PC-3 (cell line): ENCODE data around the gene GLO1. TPM values are rescaled to one million over a fixed set of nuclear protein-coding genes. Genes with fewer than 3 reads are reported as not detected.

ENCODE experiments used
- ATAC-seq: fragments of 200-7000 bp; cut with Tn5 transposase; 2 replicates; pipeline ENCODE4 v1.9.1; 2020; ENCODE audit warnings: mild to moderate bottlenecking, moderate library complexity
- BruUV-seq: library from RNA; stranded (reverse); fragments of 400-500 nt; replicated peaks from 2 replicates; lab custom pipeline; 2021; lab: Mats Ljungman, UMichigan
- CTCF ChIA-PET: fragments of 300-600 bp; sonication (Branson Sonifier 250); formaldehyde crosslinking; loops from one replicate; lab custom pipeline; 2022; ENCODE audit warnings: antibody characterized with exemption; lab: Charles Lee
- POLR2A ChIA-PET: fragments of 300-600 bp; sonication (Branson Sonifier 250); formaldehyde crosslinking; loops from one replicate; lab custom pipeline; 2022; ENCODE audit warnings: antibody characterized with exemption; ENCODE audit not compliant: unreplicated experiment; lab: Charles Lee
- DNase-seq: peaks from one replicate; pipeline ENCODE4 v3.0.0-alpha.2; 2015
- H2AFZ ChIP-seq: fragments of 300-600 bp; sonication (generic); 2 replicates; pipeline ENCODE4 v1.6.0; 2016; ENCODE audit warnings: antibody characterized with exemption, low read length
- H3F3A ChIP-seq: fragments of 300-600 bp; sonication (generic); one replicate; pipeline ENCODE4 v1.6.0; 2017; ENCODE audit warnings: antibody characterized with exemption, low read length, control low read depth, mild to moderate bottlenecking; ENCODE audit not compliant: unreplicated experiment
- H3K27ac ChIP-seq: fragments of 300-600 bp; sonication (generic); 2 replicates; pipeline ENCODE4 v1.5.1; 2016; ENCODE audit warnings: mild to moderate bottlenecking, low read length
- H3K27me3 ChIP-seq: fragments of 300-600 bp; sonication (generic); 2 replicates; pipeline ENCODE4 v1.6.1; 2016; ENCODE audit warnings: low read length, mixed read lengths
- H3K36me3 ChIP-seq: fragments of 300-600 bp; sonication (generic); 2 replicates; pipeline ENCODE4 v1.6.1; 2016; ENCODE audit warnings: low read depth, mixed run types, low read length, mixed read lengths
- H3K4me1 ChIP-seq: fragments of 300-600 bp; sonication (generic); 2 replicates; pipeline ENCODE4 v1.5.1; 2016; ENCODE audit warnings: low read length; ENCODE audit not compliant: insufficient read depth
- H3K4me2 ChIP-seq: fragments of 300-600 bp; sonication (generic); 2 replicates; pipeline ENCODE4 v1.6.0; 2016; ENCODE audit warnings: low read length
- H3K4me3 ChIP-seq: fragments of 300-600 bp; sonication (generic); 2 replicates; pipeline ENCODE4 v1.5.1; 2016; ENCODE audit warnings: mild to moderate bottlenecking, low read length, mixed read lengths
- H3K79me2 ChIP-seq: fragments of 300-600 bp; sonication (generic); 2 replicates; pipeline ENCODE4 v1.6.1; 2017; ENCODE audit warnings: low read length, mixed read lengths
- H3K9ac ChIP-seq: fragments of 300-600 bp; sonication (generic); 2 replicates; pipeline ENCODE4 v1.6.0; 2016; ENCODE audit warnings: mild to moderate bottlenecking, low read length
- H3K9me2 ChIP-seq: fragments of 300-600 bp; sonication (generic); replicated peaks from 2 replicates; pipeline ENCODE4 v1.6.1; 2016; ENCODE audit warnings: mixed run types, low read length, mixed read lengths
- H3K9me3 ChIP-seq: fragments of 300-600 bp; sonication (generic); 2 replicates; pipeline ENCODE4 v1.6.1; 2016; ENCODE audit warnings: low read length, mixed read lengths
- H4K20me1 ChIP-seq: fragments of 300-600 bp; sonication (generic); 2 replicates; pipeline ENCODE4 v1.6.1; 2016; ENCODE audit warnings: low read length, mixed read lengths
- EZH2 ChIP-seq: fragments of 300-600 bp; sonication (generic); IDR thresholded peaks from one replicate; pipeline ENCODE4 v1.6.1; 2017; ENCODE audit warnings: antibody characterized with exemption, mild to moderate bottlenecking, low read length; ENCODE audit not compliant: unreplicated experiment
- EZH2phosphoT487 ChIP-seq: fragments of 300-600 bp; sonication (generic); IDR thresholded peaks from 2 replicates; pipeline ENCODE4 v1.6.1; 2018; ENCODE audit warnings: mild to moderate bottlenecking, antibody characterized with exemption, low read length, borderline replicate concordance
- intact Hi-C: fragments of 100-400 bp; cut with micrococcal nuclease; formaldehyde crosslinking; loops from 2 replicates; pipeline ENCODE4 v1.9.0; 2023
- total RNA-seq: library from RNA; depleted of rRNA; stranded (reverse); fragments of >200 nt; gene quantifications from 2 replicates; pipeline ENCODE4 v1.2.3, GENCODE V29; 2014
- TF ChIP-seq, protein P1 (sequence below): fragments of 300-600 bp; sonication (generic); conservative IDR thresholded peaks from 2 replicates; pipeline ENCODE4 v1.5.1; 2017; ENCODE audit warnings: antibody characterized with exemption, low read depth, mild to moderate bottlenecking, low read length

GLO1 gene
- total RNA-seq, 1 experiment from 2014 or later, result 233 TPM

DNA sequence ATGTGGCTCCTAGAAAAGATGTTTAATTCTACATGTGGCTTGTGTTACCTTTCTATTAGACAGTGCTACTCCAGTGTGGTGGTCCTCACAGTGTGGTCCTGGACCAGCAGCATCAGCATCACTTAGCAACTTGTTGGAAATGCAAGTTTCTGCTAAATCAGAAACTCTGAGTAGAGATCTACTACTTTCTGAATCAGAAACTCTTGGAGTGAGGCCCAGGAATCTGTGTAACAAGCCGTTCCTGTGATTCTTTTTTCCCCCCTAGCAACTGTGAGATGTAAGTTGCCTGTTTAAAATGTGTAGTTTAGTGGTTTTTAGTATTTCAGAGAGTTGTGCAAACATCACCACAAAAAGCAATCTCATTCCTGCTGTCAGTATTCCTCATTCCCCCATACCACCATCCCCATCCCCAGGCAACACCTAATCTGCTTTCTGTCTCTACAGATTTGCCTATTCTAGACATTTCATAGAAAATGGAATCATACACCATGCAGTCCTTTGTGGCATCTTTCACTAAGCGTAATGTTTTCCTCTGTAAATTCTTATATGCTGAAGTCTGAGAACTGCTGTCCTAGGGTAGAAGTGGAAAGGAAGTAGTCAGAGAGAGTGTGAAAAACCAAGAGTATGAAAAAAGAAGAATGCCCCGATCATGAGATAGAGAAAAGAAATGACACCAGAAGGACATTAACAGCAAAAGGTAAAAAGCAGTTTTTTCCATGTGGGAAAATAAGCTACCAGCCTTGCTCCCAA, 44.4 kb downstream of the GLO1 start:
- no peaks in the 10 kb centered on the region for H3K9me2 ChIP-seq
- DNase-seq, result no peak
- CTCF ChIA-PET, result no interaction called here
- TF ChIP-seq EZH2 (no peak), EZH2phosphoT487 (no peak)
- TF ChIP-seq, protein P1, sequence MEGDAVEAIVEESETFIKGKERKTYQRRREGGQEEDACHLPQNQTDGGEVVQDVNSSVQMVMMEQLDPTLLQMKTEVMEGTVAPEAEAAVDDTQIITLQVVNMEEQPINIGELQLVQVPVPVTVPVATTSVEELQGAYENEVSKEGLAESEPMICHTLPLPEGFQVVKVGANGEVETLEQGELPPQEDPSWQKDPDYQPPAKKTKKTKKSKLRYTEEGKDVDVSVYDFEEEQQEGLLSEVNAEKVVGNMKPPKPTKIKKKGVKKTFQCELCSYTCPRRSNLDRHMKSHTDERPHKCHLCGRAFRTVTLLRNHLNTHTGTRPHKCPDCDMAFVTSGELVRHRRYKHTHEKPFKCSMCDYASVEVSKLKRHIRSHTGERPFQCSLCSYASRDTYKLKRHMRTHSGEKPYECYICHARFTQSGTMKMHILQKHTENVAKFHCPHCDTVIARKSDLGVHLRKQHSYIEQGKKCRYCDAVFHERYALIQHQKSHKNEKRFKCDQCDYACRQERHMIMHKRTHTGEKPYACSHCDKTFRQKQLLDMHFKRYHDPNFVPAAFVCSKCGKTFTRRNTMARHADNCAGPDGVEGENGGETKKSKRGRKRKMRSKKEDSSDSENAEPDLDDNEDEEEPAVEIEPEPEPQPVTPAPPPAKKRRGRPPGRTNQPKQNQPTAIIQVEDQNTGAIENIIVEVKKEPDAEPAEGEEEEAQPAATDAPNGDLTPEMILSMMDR, result no peak
- no peak overlapping the region for H2AFZ ChIP-seq
- no peaks in the 10 kb centered on the region for H3K9me3 ChIP-seq
- no peak for ATAC-seq
- H3K36me3 ChIP-seq, result no peaks in the 10 kb centered on the region
- POLR2A ChIA-PET, result no interaction called here
- H3K27ac ChIP-seq, result no peak overlapping the region
- intact Hi-C loops, result no loop called here
- H3K9ac ChIP-seq, result no peak overlapping the region
- H3K4me1 ChIP-seq, result no peaks in the 10 kb centered on the region
- H4K20me1 ChIP-seq, result no peaks in the 10 kb centered on the region
- H3K4me2 ChIP-seq, result no peak overlapping the region
- H3K79me2 ChIP-seq, result no peaks in the 10 kb centered on the region
- H3F3A ChIP-seq, result no peaks in the 10 kb centered on the region
- no peak overlapping the region for H3K4me3 ChIP-seq
- no TSS peak for BruUV-seq
- no peaks in the 10 kb centered on the region for H3K27me3 ChIP-seq

DNA sequence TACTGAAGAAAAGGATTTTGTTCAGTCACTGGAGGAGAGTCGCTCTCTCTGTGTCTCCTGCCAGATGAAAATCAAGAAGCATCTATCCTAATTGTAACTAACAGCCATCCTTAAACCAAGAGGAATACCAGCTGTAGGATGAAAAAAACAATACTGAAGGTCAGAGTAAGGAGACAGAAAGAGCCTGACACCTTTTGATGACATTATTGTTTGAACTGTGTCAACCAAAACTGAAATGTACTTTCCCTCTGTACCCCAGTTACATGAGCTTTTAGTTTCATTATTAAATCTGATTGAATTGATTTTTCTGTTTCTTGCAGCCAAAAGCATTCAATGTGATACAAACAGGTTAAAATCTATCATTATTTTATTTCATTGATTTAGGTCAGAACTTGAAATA, 46.0 kb downstream of the GLO1 start:
- Histone ChIP-seq H3K9ac (no peak overlapping the region), H3K4me3 (no peak overlapping the region), H4K20me1 (no peaks in the 10 kb centered on the region), H3K9me3 (no peaks in the 10 kb centered on the region), H3K79me2 (no peaks in the 10 kb centered on the region), H3K36me3 (no peaks in the 10 kb centered on the region), H3K4me2 (no peak overlapping the region), H3F3A (no peaks in the 10 kb centered on the region), H2AFZ (no peak overlapping the region), H3K27ac (no peak overlapping the region), H3K9me2 (no peaks in the 10 kb centered on the region), H3K4me1 (no peaks in the 10 kb centered on the region), H3K27me3 (no peaks in the 10 kb centered on the region)
- POLR2A ChIA-PET, result no interaction called here
- intact Hi-C loops, result no loop called here
- CTCF ChIA-PET, result no interaction called here
- no TSS peak for BruUV-seq
- TF ChIP-seq EZH2phosphoT487 (no peak), EZH2 (no peak)
- TF ChIP-seq, protein P1, result no peak
- ATAC-seq, result no peak
- no peak for DNase-seq

DNA sequence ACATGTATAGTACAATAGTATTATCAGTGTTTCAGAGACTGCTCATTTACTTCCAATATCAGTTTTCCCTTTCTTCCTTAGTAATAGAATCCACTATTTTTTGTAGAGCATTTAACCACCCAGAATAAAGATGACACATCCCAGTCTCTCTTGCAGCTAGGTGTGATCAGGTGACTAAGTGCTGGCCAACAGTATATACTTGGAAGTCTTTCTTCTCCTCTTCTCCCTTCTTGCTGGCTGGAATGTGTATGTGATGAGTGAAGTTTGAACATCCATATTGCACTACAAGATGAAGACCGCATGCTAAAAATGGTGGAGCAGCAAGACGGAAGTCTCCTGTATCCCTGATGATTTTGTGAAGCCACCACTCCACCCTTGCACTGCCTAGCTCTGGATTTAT, 48.7 kb downstream of the GLO1 start:
- BruUV-seq, result no TSS peak
- Histone ChIP-seq H3K9me2 (no peaks in the 10 kb centered on the region), H3F3A (no peaks in the 10 kb centered on the region), H3K79me2 (no peaks in the 10 kb centered on the region), H3K27me3 (no peaks in the 10 kb centered on the region), H3K4me2 (no peak overlapping the region), H3K4me1 (peaks cover 10% of the 10 kb centered on the region), H3K9me3 (no peaks in the 10 kb centered on the region), H2AFZ (no peak overlapping the region), H3K9ac (no peak overlapping the region), H3K36me3 (no peaks in the 10 kb centered on the region), H3K4me3 (no peak overlapping the region), H3K27ac (no peak overlapping the region), H4K20me1 (no peaks in the 10 kb centered on the region)
- no peak for ATAC-seq
- intact Hi-C loops, result no loop called here
- DNase-seq, result no peak
- POLR2A ChIA-PET, result no interaction called here
- CTCF ChIA-PET, result no interaction called here
- TF ChIP-seq, protein P1, result no peak
